ENCODE measurements around the gene DRP2.

Gene DRP2

GRCh38 chrX:101203761-101204351 lies 15.7 kb upstream of the DRP2 start:
- DNase-seq (ENCODE audit: low read depth in 1 of 2, low spot score in 1 of 2): no peak
- TF ChIP-seq GABPA (IDR thresholded peaks at IDR 0.05; ENCODE audit: low read depth): no peak
- no peak for TF ChIP-seq SPI1 (IDR thresholded peaks at IDR 0.05; ENCODE audit: borderline replicate concordance, low read depth)
- no peak for TF ChIP-seq CTCF (IDR thresholded peaks at IDR 0.05; ENCODE audit: insufficient read depth, low read length)
- no peak for TF ChIP-seq POLR2AphosphoS5 (IDR thresholded peaks at IDR 0.05; ENCODE audit: low read depth)
- no peak for TF ChIP-seq REST (IDR thresholded peaks at IDR 0.05; ENCODE audit: insufficient replicate concordance, low read depth)
- Histone ChIP-seq H3K27me3 (ENCODE audit: insufficient read depth, poor library complexity, severe bottlenecking) (peaks cover 2% of the 10 kb centered on the region), H3K27ac (replicated peaks) (no peak overlapping the region), H3K4me3 (replicated peaks; ENCODE audit: insufficient read depth, low read length) (no peak overlapping the region)

- no peak for TF ChIP-seq POLR2AphosphoS5 (IDR thresholded peaks at IDR 0.05; ENCODE audit: low read depth)
- peak; percentile 13 for TF ChIP-seq CTCF (IDR thresholded peaks at IDR 0.05; ENCODE audit: insufficient read depth, low read length)
- no peak for TF ChIP-seq REST (IDR thresholded peaks at IDR 0.05; ENCODE audit: insufficient replicate concordance, low read depth)
- Histone ChIP-seq H3K27ac (replicated peaks) (no peak overlapping the region), H3K4me3 (replicated peaks; ENCODE audit: insufficient read depth, low read length) (no peak overlapping the region), H3K27me3 (ENCODE audit: insufficient read depth, poor library complexity, severe bottlenecking) (peaks cover 2% of the 10 kb centered on the region)
- DNase-seq (ENCODE audit: low read depth in 1 of 2, low spot score in 1 of 2): no peak
Observed at GRCh38 chrX:101206471-101206870, 13.1 kb upstream of the DRP2 start.

- no peak overlapping the region for H3K27ac ChIP-seq (replicated peaks)
- TF ChIP-seq CTCF (IDR thresholded peaks at IDR 0.05; ENCODE audit: insufficient read depth, low read length) (no peak), POLR2AphosphoS5 (IDR thresholded peaks at IDR 0.05; ENCODE audit: low read depth) (no peak), REST (IDR thresholded peaks at IDR 0.05; ENCODE audit: insufficient replicate concordance, low read depth) (no peak), SPI1 (IDR thresholded peaks at IDR 0.05; ENCODE audit: borderline replicate concordance, low read depth) (no peak), GABPA (IDR thresholded peaks at IDR 0.05; ENCODE audit: low read depth) (no peak)
Observed at GRCh38 chrX:101208152-101208905, 11.3 kb upstream of the DRP2 start.

More at GRCh38 chrX:101208152-101208905, 11.3 kb upstream of the DRP2 start:
- DNase-seq (ENCODE audit: low read depth in 1 of 2, low spot score in 1 of 2): no peak
- Histone ChIP-seq H3K27me3 (ENCODE audit: insufficient read depth, poor library complexity, severe bottlenecking) (peaks cover 2% of the 10 kb centered on the region), H3K4me3 (replicated peaks; ENCODE audit: insufficient read depth, low read length) (no peak overlapping the region)

All from HL-60 (cell line).